ENCODE measurements around the gene RESF1. TPM values are rescaled to one million over a fixed set of nuclear protein-coding genes. Genes with fewer than 3 reads are reported as not detected.
"Not testable (repeated sequence)": the region's sequence is repeated elsewhere in the genome, so short reads cannot be mapped to it uniquely, and the experiment has no call there.

RESF1 gene
- total and polyA plus RNA-seq, 2 of the 13 experiments (the other 11 are each of a cell fraction or from before 2014, with no cell fraction given), result 7.9 to 16.8 TPM

DNA sequence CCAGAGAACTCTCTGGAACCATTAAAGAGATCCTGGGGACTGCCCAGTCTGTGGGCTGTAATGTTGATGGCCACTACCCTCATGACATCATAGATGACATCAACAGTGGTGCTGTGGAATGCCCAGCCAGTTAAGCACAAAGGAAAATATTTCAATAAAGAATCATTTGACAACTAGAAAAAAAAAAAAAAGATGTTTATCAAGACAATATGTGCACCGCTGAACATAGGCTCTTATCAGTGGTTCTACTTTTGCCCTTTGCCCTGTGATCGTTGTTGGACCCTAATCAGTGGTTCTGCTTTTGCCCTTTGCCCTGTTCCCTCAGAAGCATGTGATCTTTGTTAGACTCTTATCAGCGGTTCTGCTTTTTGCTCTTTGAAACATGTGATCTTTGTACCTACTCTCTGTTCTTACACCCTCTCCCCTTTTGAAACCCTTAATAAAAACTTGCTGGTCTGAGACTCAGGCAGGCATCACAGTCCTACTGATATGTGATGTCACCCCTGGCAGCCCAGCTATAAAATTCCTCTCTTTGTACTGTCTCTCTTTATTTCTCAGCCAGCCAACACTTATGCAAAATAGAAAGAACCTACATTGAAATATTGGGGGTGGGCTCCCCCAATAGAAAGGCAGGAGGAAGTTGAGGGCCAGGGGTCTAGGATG lies 10.4 kb upstream of the RESF1 start (continued):
- TF ChIP-seq SKIL (CRISPR knock-in tag; IDR thresholded peaks at IDR 0.05; ENCODE audit: borderline replicate concordance), result 0 out of 2 replicates have a peak, but pooled peaks have one; percentile 23
- TF ChIP-seq, protein P1, sequence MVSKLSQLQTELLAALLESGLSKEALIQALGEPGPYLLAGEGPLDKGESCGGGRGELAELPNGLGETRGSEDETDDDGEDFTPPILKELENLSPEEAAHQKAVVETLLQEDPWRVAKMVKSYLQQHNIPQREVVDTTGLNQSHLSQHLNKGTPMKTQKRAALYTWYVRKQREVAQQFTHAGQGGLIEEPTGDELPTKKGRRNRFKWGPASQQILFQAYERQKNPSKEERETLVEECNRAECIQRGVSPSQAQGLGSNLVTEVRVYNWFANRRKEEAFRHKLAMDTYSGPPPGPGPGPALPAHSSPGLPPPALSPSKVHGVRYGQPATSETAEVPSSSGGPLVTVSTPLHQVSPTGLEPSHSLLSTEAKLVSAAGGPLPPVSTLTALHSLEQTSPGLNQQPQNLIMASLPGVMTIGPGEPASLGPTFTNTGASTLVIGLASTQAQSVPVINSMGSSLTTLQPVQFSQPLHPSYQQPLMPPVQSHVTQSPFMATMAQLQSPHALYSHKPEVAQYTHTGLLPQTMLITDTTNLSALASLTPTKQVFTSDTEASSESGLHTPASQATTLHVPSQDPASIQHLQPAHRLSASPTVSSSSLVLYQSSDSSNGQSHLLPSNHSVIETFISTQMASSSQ (IDR thresholded peaks at IDR 0.05; ENCODE audit: low read depth), result not testable (repeated sequence)
- TF ChIP-seq, protein P1 (CRISPR knock-in tag; IDR thresholded peaks at IDR 0.05; ENCODE audit: borderline replicate concordance), result peak; percentile 48; the same call in 1 of the 2 replicates
- TF ChIP-seq, protein P2, sequence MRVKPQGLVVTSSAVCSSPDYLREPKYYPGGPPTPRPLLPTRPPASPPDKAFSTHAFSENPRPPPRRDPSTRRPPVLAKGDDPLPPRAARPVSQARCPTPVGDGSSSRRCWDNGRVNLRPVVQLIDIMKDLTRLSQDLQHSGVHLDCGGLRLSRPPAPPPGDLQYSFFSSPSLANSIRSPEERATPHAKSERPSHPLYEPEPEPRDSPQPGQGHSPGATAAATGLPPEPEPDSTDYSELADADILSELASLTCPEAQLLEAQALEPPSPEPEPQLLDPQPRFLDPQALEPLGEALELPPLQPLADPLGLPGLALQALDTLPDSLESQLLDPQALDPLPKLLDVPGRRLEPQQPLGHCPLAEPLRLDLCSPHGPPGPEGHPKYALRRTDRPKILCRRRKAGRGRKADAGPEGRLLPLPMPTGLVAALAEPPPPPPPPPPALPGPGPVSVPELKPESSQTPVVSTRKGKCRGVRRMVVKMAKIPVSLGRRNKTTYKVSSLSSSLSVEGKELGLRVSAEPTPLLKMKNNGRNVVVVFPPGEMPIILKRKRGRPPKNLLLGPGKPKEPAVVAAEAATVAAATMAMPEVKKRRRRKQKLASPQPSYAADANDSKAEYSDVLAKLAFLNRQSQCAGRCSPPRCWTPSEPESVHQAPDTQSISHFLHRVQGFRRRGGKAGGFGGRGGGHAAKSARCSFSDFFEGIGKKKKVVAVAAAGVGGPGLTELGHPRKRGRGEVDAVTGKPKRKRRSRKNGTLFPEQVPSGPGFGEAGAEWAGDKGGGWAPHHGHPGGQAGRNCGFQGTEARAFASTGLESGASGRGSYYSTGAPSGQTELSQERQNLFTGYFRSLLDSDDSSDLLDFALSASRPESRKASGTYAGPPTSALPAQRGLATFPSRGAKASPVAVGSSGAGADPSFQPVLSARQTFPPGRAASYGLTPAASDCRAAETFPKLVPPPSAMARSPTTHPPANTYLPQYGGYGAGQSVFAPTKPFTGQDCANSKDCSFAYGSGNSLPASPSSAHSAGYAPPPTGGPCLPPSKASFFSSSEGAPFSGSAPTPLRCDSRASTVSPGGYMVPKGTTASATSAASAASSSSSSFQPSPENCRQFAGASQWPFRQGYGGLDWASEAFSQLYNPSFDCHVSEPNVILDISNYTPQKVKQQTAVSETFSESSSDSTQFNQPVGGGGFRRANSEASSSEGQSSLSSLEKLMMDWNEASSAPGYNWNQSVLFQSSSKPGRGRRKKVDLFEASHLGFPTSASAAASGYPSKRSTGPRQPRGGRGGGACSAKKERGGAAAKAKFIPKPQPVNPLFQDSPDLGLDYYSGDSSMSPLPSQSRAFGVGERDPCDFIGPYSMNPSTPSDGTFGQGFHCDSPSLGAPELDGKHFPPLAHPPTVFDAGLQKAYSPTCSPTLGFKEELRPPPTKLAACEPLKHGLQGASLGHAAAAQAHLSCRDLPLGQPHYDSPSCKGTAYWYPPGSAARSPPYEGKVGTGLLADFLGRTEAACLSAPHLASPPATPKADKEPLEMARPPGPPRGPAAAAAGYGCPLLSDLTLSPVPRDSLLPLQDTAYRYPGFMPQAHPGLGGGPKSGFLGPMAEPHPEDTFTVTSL (CRISPR knock-in tag; IDR thresholded peaks at IDR 0.05; ENCODE audit: borderline replicate concordance), result peak; percentile 88
- TF ChIP-seq SAP130 (CRISPR knock-in tag; IDR thresholded peaks at IDR 0.05; ENCODE audit: low read depth), result peak; percentile 45
- peak; percentile 85 for TF ChIP-seq GATAD2A (CRISPR knock-in tag; IDR thresholded peaks at IDR 0.05)
- TF ChIP-seq ZNF556 (CRISPR knock-in tag; IDR thresholded peaks at IDR 0.05; ENCODE audit: borderline replicate concordance), result peak; percentile 85
- peak; percentile 18; the same call in 1 of the 2 replicates for TF ChIP-seq ZNF441 (CRISPR knock-in tag; IDR thresholded peaks at IDR 0.05; ENCODE audit: borderline replicate concordance)
- TF ChIP-seq ZNF12 (CRISPR knock-in tag; IDR thresholded peaks at IDR 0.05), result peak; percentile 46; the same call in 1 of the 2 replicates
- TF ChIP-seq TOPORS (CRISPR knock-in tag; IDR thresholded peaks at IDR 0.05), result 0 out of 2 replicates have a peak, but pooled peaks have one; percentile 23
- TF ChIP-seq HNF4G (IDR thresholded peaks at IDR 0.05; ENCODE audit: borderline replicate concordance, low read depth, low read length), result peak; percentile 95
- TF ChIP-seq HNF4G (CRISPR knock-in tag; IDR thresholded peaks at IDR 0.05; ENCODE audit: borderline replicate concordance, low read depth), result peak; percentile 97
- TF ChIP-seq MNT (IDR thresholded peaks at IDR 0.05), result peak; percentile 45
- peak; percentile 86 for TF ChIP-seq SALL1 (CRISPR knock-in tag; IDR thresholded peaks at IDR 0.05)
- TF ChIP-seq SKI (IDR thresholded peaks at IDR 0.05; ENCODE audit: partially characterized antibody), result peak; percentile 22
- TF ChIP-seq ZNF335 (CRISPR knock-in tag; IDR thresholded peaks at IDR 0.05), result 0 out of 2 replicates have a peak, but pooled peaks have one; percentile 40
